Astrocyte (in vitro differentiated cells and primary cell): Measurements from ENCODE around the gene KDM1A.

Experiments
- CTCF ChIP-seq: IDR thresholded peaks from 2 replicates; pipeline ENCODE4 v1.5.1; 2011; ENCODE audit warnings: low read depth, mild to moderate bottlenecking, inconsistent platforms, low read length, moderate library complexity; ENCODE audit not compliant: insufficient read depth
- EZH2 ChIP-seq: IDR thresholded peaks from 2 replicates; pipeline ENCODE4 v1.6.1; 2012; ENCODE audit warnings: mild to moderate bottlenecking, low read length, inconsistent platforms; ENCODE audit not compliant: insufficient read depth

- TF ChIP-seq CTCF (no peak), EZH2 (no peak)
These were observed 104.3 kb downstream of the KDM1A start for GRCh38 chr1:23123528-23123927.
